Smooth muscle cell (in vitro differentiated cells): Measurements from ENCODE around the gene DNAAF5. TPM values are rescaled to one million over a fixed set of nuclear protein-coding genes. Genes with fewer than 3 reads are reported as not detected.

Source experiments
- DNase-seq: peaks from one replicate; lab custom pipeline; 2025; ENCODE audit not compliant: unreplicated experiment; lab: John Stamatoyannopoulos, UW
- H2AFZ ChIP-seq: fragments of 200-600 bp; sonication (generic); 2 replicates; pipeline ENCODE4 v1.6.0; 2016; ENCODE audit warnings: antibody characterized with exemption, low read depth, mild to moderate bottlenecking
- H3F3A ChIP-seq: fragments of 200-600 bp; sonication (generic); 2 replicates; pipeline ENCODE4 v1.6.0; 2017; ENCODE audit warnings: antibody characterized with exemption, low read depth
- H3K27ac ChIP-seq: fragments of 200-600 bp; sonication (generic); 2 replicates; pipeline ENCODE4 v1.5.1; 2016; ENCODE audit warnings: low read depth, mild to moderate bottlenecking
- H3K27me3 ChIP-seq: fragments of 200-600 bp; sonication (generic); 2 replicates; pipeline ENCODE4 v1.6.1; 2016; ENCODE audit warnings: low read depth, mild to moderate bottlenecking
- H3K36me3 ChIP-seq: fragments of 200-600 bp; sonication (generic); 2 replicates; pipeline ENCODE4 v1.5.1; 2016; ENCODE audit warnings: low read depth
- H3K4me1 ChIP-seq: fragments of 200-600 bp; sonication (generic); 2 replicates; pipeline ENCODE4 v1.5.1; 2016; ENCODE audit warnings: low read depth
- H3K4me2 ChIP-seq: fragments of 200-600 bp; sonication (generic); 2 replicates; pipeline ENCODE4 v1.6.0; 2016; ENCODE audit warnings: mild to moderate bottlenecking
- H3K4me3 ChIP-seq: fragments of 200-600 bp; sonication (generic); 2 replicates; pipeline ENCODE4 v1.5.1; 2016; ENCODE audit warnings: mild to moderate bottlenecking
- H3K79me2 ChIP-seq: fragments of 200-600 bp; sonication (generic); 2 replicates; pipeline ENCODE4 v1.6.0; 2016; ENCODE audit warnings: low read depth, mild to moderate bottlenecking
- H3K9ac ChIP-seq: fragments of 200-600 bp; sonication (generic); 2 replicates; pipeline ENCODE4 v1.6.0; 2016; ENCODE audit warnings: low read depth
- H3K9me3 ChIP-seq: fragments of 200-600 bp; sonication (generic); replicated peaks from 2 replicates; pipeline ENCODE4 v1.5.1; 2016; ENCODE audit warnings: low read depth
- H4K20me1 ChIP-seq: fragments of 200-600 bp; sonication (generic); 2 replicates; pipeline ENCODE4 v1.6.0; 2016; ENCODE audit warnings: low read depth
- WGBS: methylation state at CpG from one replicate; pipeline ENCODE4 v1.1.7; 2016; ENCODE audit warnings: low lambda C conversion rate; 5-methylcytosine and 5-hydroxymethylcytosine counted together
- polyA plus RNA-seq: library from polyadenylated mRNA; unstranded; fragments of >200 nt; fragmentation: Nextera tagmentation; extraction: Ambion mirVana; gene quantifications from 2 replicates; pipeline ENCODE4 v1.2.1, GENCODE V29; 2016
- total RNA-seq: library from RNA; depleted of rRNA; stranded (reverse); fragments of >200 nt; gene quantifications from 2 replicates; pipeline ENCODE4 v1.2.3, GENCODE V29; 2014
- TF ChIP-seq, protein P1 (sequence below): fragments of 200-600 bp; sonication (generic); IDR thresholded peaks from 2 replicates; pipeline ENCODE4 v1.5.1; 2017; ENCODE audit warnings: borderline replicate concordance, mild to moderate bottlenecking, antibody characterized with exemption; ENCODE audit not compliant: insufficient read depth, poor library complexity, severe bottlenecking

Gene DNAAF5
- total and polyA plus RNA-seq, 2 experiments from 2014 or later: 13.9 to 17.0 TPM

DNA sequence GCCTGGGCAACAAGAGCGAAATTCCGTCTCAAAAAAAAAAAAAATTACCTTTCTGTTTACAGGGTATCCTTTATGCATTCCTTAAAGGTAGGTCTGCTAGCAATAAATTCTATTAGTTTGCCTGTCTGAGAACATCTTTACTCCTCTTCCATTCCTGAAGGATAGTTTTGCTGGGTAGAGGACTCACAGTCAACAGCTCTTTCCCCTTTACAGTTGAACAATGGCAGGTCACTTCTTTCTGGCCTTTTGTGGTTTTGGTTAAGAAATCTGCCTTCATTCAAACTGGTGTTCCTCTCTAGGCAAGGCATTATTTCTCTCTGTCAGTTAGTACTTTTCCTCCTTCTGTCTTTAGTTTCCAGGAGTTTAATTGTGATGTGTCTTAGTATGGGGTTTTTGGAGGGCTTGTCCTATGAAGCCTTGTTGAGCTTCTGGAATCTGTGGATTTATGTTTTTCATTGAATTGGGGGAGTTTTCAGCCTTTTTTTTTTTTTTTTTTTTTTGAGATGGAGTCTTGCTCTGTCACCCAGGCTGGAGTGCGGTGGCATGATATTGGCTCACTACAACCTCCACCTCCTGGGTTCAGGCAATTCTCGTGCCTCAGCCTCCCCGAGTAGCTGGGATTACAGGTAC, 4.8 kb upstream of the DNAAF5 start:
- peaks cover 4% of the 10 kb centered on the region for H4K20me1 ChIP-seq
- no peak overlapping the region for H3K4me2 ChIP-seq
- no peak overlapping the region for H3K4me3 ChIP-seq
- no peaks in the 10 kb centered on the region for H3K79me2 ChIP-seq
- H2AFZ ChIP-seq: no peak overlapping the region
- no peak overlapping the region for H3K9ac ChIP-seq
- peaks cover 13% of the 10 kb centered on the region for H3F3A ChIP-seq
- H3K36me3 ChIP-seq: no peaks in the 10 kb centered on the region
- no peak overlapping the region for H3K27ac ChIP-seq
- no peaks in the 10 kb centered on the region for H3K27me3 ChIP-seq
- DNase-seq: no peak
- TF ChIP-seq, protein P1, sequence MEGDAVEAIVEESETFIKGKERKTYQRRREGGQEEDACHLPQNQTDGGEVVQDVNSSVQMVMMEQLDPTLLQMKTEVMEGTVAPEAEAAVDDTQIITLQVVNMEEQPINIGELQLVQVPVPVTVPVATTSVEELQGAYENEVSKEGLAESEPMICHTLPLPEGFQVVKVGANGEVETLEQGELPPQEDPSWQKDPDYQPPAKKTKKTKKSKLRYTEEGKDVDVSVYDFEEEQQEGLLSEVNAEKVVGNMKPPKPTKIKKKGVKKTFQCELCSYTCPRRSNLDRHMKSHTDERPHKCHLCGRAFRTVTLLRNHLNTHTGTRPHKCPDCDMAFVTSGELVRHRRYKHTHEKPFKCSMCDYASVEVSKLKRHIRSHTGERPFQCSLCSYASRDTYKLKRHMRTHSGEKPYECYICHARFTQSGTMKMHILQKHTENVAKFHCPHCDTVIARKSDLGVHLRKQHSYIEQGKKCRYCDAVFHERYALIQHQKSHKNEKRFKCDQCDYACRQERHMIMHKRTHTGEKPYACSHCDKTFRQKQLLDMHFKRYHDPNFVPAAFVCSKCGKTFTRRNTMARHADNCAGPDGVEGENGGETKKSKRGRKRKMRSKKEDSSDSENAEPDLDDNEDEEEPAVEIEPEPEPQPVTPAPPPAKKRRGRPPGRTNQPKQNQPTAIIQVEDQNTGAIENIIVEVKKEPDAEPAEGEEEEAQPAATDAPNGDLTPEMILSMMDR: no peak
- no peaks in the 10 kb centered on the region for H3K9me3 ChIP-seq
- peaks cover 7% of the 10 kb centered on the region for H3K4me1 ChIP-seq
- WGBS: 98% methylated on average over 5 of the region's 5 CpGs

DNA sequence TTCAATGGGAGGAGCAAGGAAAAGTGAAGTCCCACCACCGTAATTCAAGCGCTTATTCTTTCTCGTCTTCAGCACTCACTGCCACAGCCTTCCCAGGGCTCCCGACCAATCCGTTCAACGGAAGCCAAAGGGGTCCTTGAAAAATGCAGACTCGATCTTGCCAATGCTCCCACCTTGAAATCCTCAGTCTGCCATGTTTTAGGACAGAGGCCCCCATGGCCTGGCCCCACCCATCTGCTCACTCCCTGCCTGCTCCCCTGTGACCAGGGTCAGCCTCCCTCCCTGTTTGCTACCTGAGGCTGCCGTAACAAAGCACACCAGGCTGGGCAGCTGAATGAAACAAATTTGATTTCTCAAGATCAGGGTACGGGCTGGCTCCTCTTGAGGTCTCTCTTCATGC, 3.0 kb upstream of the DNAAF5 start:
- Histone ChIP-seq H3K27ac (no peak overlapping the region), H3K4me1 (peaks cover 14% of the 10 kb centered on the region), H3K4me2 (no peak overlapping the region), H3K36me3 (no peaks in the 10 kb centered on the region), H3K9ac (no peak overlapping the region), H3K79me2 (peaks cover 5% of the 10 kb centered on the region), H2AFZ (no peak overlapping the region), H4K20me1 (peaks cover 14% of the 10 kb centered on the region), H3K4me3 (no peak overlapping the region), H3K27me3 (no peaks in the 10 kb centered on the region), H3K9me3 (no peaks in the 10 kb centered on the region), H3F3A (peaks cover 13% of the 10 kb centered on the region)
- 98% methylated on average over 9 of the region's 9 CpGs for WGBS
- DNase-seq: no peak
- TF ChIP-seq, protein P1: no peak

DNA sequence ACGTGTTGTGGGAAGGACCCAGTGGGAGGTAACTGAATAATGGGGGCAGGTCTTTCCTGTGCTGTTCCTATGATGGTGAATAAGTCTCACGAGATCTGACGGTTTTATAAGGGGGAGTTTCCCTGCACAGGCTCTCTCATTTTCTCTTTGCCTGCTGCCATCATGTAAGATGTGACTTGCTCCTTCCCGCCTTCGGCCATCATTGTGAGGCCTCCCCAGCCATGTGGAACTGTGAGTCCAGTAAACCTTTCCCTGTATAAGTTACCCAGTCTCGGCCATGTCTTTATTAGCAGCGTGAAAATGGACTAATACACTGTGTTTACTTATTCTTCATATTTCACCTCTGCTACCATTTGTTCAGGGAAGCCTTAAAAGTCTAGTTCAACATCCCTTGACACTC, 2.2 kb upstream of the DNAAF5 start:
- TF ChIP-seq, protein P1: no peak
- peaks cover 13% of the 10 kb centered on the region for H3F3A ChIP-seq
- DNase-seq: no peak

More for the DNA sequence above, 2.2 kb upstream of the DNAAF5 start:
- H2AFZ ChIP-seq: no peak overlapping the region
- H3K9me3 ChIP-seq: no peaks in the 10 kb centered on the region
- peaks cover 15% of the 10 kb centered on the region for H4K20me1 ChIP-seq
- no peak overlapping the region for H3K4me2 ChIP-seq
- H3K79me2 ChIP-seq: peaks cover 7% of the 10 kb centered on the region
- H3K27me3 ChIP-seq: no peaks in the 10 kb centered on the region
- H3K4me3 ChIP-seq: no peak overlapping the region
- peaks cover 14% of the 10 kb centered on the region for H3K4me1 ChIP-seq
- no peaks in the 10 kb centered on the region for H3K36me3 ChIP-seq
- H3K9ac ChIP-seq: no peak overlapping the region
- 92% methylated on average over 7 of the region's 7 CpGs for WGBS
- no peak overlapping the region for H3K27ac ChIP-seq
